HepG2 (cell line): ENCODE data around the gene ANXA6. TPM values are rescaled to one million over a fixed set of nuclear protein-coding genes. Genes with fewer than 3 reads are reported as not detected.

ENCODE experiments used
- ATAC-seq: fragments of 200-7000 bp; cut with Tn5 transposase; 3 replicates; pipeline ENCODE4 v1.9.1; 2020; ENCODE audit warnings: mild to moderate bottlenecking, moderate library complexity
- BruUV-seq: library from RNA; stranded (reverse); fragments of 400-500 nt; replicated peaks from 2 replicates; lab custom pipeline; 2021; lab: Mats Ljungman, UMichigan
- CTCF ChIA-PET: fragments of 300-600 bp; formaldehyde crosslinking; extraction: SDS; loops from one replicate; lab custom pipeline; 2021; ENCODE audit warnings: low total read pairs, inconsistent platforms, low intra/inter-chr PET ratio; lab: Yijun Ruan, JAX
- POLR2A ChIA-PET: fragments of 350-600 bp; sonication (Branson Sonifier 250); formaldehyde crosslinking; loops from one replicate; lab custom pipeline; 2020; ENCODE audit warnings: antibody characterized with exemption, inconsistent platforms; lab: Yijun Ruan, JAX
- DNase-seq: peaks from one replicate; pipeline ENCODE4 v3.0.0-alpha.2; 2015; ENCODE audit warnings: low spot score
- FAIRE-seq: peaks from 3 replicates; lab custom pipeline; 2011; peaks lifted over from hg19 to GRCh38; lab: Jason Lieb, UNC
- H2AFZ ChIP-seq: one replicate; pipeline ENCODE4 v1.6.1; 2011; ENCODE audit warnings: low read length, inconsistent platforms
- H3K27ac ChIP-seq: fragments of 300-600 bp; 3 replicates; pipeline ENCODE4 v1.8.0; 2011; ENCODE audit warnings: mixed run types, mild to moderate bottlenecking, mixed read lengths, low read length, inconsistent platforms; ENCODE audit not compliant: insufficient read depth; ENCODE audit errors: extremely low read length
- H3K27me3 ChIP-seq, 2 experiments: fragments of 200-600 bp in 1 of 2; 2 replicates in 1 of 2; 3 replicates in 1 of 2; pipeline versions ENCODE4 v1.6.0 to v1.8.0; 2011; ENCODE audit warnings: low read length in 2 of 2, mild to moderate bottlenecking in 2 of 2, moderate library complexity in 2 of 2, inconsistent platforms in 1 of 2; ENCODE audit not compliant: insufficient read depth in 2 of 2, control insufficient read depth in 1 of 2
- H3K36me3 ChIP-seq, 2 experiments: fragments of 200-600 bp in 1 of 2; replicated peaks in 1 of 2; 2 replicates in 1 of 2; 3 replicates in 1 of 2; pipeline versions ENCODE4 v1.5.1 to v1.8.0; 2011; ENCODE audit warnings: low read length in 2 of 2, inconsistent platforms in 1 of 2; ENCODE audit not compliant: insufficient read depth in 2 of 2, control insufficient read depth in 1 of 2
- H3K4me1 ChIP-seq: 2 replicates; pipeline ENCODE4 v1.5.1; 2012; ENCODE audit warnings: low read length, inconsistent platforms; ENCODE audit not compliant: insufficient read depth
- H3K4me2 ChIP-seq: 2 replicates; pipeline ENCODE4 v1.6.0; 2011; ENCODE audit warnings: low read depth, low read length, inconsistent platforms
- H3K4me3 ChIP-seq, 3 experiments: fragments of 200-600 bp in 1 of 3; sonication (generic), shearing (Covaris generic) in 1 of 3; replicated peaks in 1 of 3; 2 replicates each; pipeline ENCODE4 v1.5.1; 2011 to 2016; ENCODE audit warnings: low read length in 3 of 3, inconsistent platforms in 2 of 3, low read depth in 2 of 3, mild to moderate bottlenecking in 2 of 3, control low read depth in 1 of 3, mixed read lengths in 1 of 3; ENCODE audit not compliant: insufficient read depth in 1 of 3
- H3K79me2 ChIP-seq: one replicate; pipeline ENCODE4 v1.6.1; 2011; ENCODE audit warnings: low read length, inconsistent platforms; ENCODE audit not compliant: insufficient read depth
- H3K9ac ChIP-seq: 2 replicates; pipeline ENCODE4 v1.6.0; 2011; ENCODE audit warnings: mild to moderate bottlenecking, low read depth, low read length, inconsistent platforms; ENCODE audit not compliant: insufficient read depth
- H3K9me3 ChIP-seq: 2 replicates; pipeline ENCODE4 v1.5.1; 2012; ENCODE audit warnings: mild to moderate bottlenecking, low read length
- H4K20me1 ChIP-seq: 2 replicates; pipeline ENCODE4 v1.6.0; 2011; ENCODE audit warnings: inconsistent platforms, mild to moderate bottlenecking, low read length, moderate library complexity; ENCODE audit not compliant: insufficient read depth
- SUZ12 ChIP-seq: fragments of 150-350 bp; IDR thresholded peaks from 2 replicates; pipeline ENCODE4 v1.6.1; 2014; ENCODE audit warnings: low read depth, low read length
- WGBS: methylation state at CpG from one replicate; pipeline ENCODE4 v1.1.6; 2017; ENCODE audit warnings: low lambda C conversion rate; 5-methylcytosine and 5-hydroxymethylcytosine counted together
- in situ Hi-C: cut with HindIII; loops from 2 replicates; pipeline ENCODE4 v1.10.0; 2017; ENCODE audit warnings: low pct_unique_long_range_greater_than_20kb; ENCODE audit not compliant: extremely low pct_ligation_motif_present
- intact Hi-C: fragments of 100-400 bp; cut with micrococcal nuclease; formaldehyde crosslinking; loops from one replicate; pipeline ENCODE4 v1.10.0; 2022; ENCODE audit not compliant: unreplicated experiment
- polyA plus RNA-seq, 8 experiments: library from polyadenylated mRNA; depleted of rRNA in 3 of 8; stranded (reverse) in 7 of 8; unstranded in 1 of 8; fragments of >200 nt; fragmentation: Illumina TruSeq in 4 of 8; extraction: Trizol in 4 of 8; gene quantifications; 2 replicates each; pipeline versions ENCODE4 v1.2.1 to v1.2.3, GENCODE V29; 2011 to 2016; ENCODE audit warnings: low read depth in 4 of 8, missing spikeins in 1 of 8, mixed read lengths in 1 of 8; ENCODE audit not compliant: insufficient read depth in 1 of 8
- total RNA-seq, 5 experiments: library from RNA; depleted of rRNA; stranded (reverse); fragments of >200 nt; fragmentation: Illumina TruSeq; extraction: Trizol; gene quantifications; 2 replicates each; pipeline ENCODE4 v1.2.3, GENCODE V29; 2016; ENCODE audit warnings: low read depth in 1 of 5
- TF ChIP-seq, protein P1 (sequence below), 2 experiments: fragments of 450-650 bp in 1 of 2; sonication (generic) in 1 of 2; formaldehyde crosslinking in 1 of 2; IDR thresholded peaks; 2 replicates each; pipeline versions ENCODE4 v1.6.1 to v1.8.0; 2016 to 2022; ENCODE audit warnings: antibody characterized with exemption in 1 of 2, mild to moderate bottlenecking in 1 of 2, missing genetic modification reagents in 1 of 2

ANXA6 gene
- total and polyA plus RNA-seq, 2 of the 13 experiments (the other 11 are each of a cell fraction or from before 2014, with no cell fraction given) = 103 to 125 TPM

DNA sequence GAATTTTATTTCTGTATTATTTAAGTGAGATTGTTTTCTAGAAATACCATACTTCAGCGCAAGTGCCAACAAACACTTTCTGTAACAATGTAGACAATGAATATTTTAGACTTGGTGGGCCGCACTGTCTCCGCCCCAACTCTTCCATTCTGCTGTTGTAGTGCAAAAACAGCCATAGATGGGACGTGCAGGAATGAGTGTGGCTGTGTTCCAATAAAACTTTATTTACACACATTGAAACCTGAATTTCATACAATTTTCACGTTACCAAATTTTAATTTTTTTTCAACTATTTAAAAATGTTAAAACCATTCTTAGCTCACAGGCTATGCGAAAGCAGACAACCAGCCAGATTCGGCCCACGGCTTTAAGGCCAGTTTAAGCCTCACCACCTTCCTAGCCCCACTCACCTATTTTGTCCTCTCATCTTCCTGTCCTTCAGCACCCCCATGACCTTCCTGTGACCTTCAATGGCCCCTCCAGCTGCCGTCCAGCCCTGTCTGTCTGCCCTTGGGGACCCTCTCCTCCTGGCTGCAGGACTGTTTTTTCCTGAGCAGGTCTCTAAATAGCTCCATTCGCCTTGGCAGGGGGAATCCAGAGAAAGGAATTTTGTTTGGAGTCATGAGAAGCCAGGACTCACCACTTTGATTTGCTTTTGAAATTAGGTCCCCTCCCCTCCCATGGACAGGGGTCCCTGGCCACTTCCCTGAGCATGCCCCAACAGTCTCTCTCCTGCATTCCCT, 11.2 kb upstream of the ANXA6 start:
- Histone ChIP-seq H4K20me1 (no peaks in the 10 kb centered on the region), H3K27ac (no peak overlapping the region), H3K79me2 (no peaks in the 10 kb centered on the region), H2AFZ (no peak overlapping the region), H3K9me3 (no peaks in the 10 kb centered on the region), H3K4me2 (no peak overlapping the region), H3K36me3 (no peaks in the 10 kb centered on the region), H3K4me1 (peaks cover 18% of the 10 kb centered on the region), H3K9ac (no peak overlapping the region), H3K4me3 (no peak overlapping the region), H3K27me3 (no peaks in the 10 kb centered on the region; a peak in 1 of 5 replicates)
- intact Hi-C loops = no loop called here
- no peak for FAIRE-seq
- BruUV-seq = no TSS peak
- WGBS = 55% methylated on average over 10 of the region's 10 CpGs
- ChIA-PET POLR2A (interaction anchor here (0.7 kb wide), 1 partner anchor 82 kb away, joined by 3 read pairs; no protein-coding TSS in a partner anchor), CTCF (no interaction called here)
- TF ChIP-seq, protein P1, sequence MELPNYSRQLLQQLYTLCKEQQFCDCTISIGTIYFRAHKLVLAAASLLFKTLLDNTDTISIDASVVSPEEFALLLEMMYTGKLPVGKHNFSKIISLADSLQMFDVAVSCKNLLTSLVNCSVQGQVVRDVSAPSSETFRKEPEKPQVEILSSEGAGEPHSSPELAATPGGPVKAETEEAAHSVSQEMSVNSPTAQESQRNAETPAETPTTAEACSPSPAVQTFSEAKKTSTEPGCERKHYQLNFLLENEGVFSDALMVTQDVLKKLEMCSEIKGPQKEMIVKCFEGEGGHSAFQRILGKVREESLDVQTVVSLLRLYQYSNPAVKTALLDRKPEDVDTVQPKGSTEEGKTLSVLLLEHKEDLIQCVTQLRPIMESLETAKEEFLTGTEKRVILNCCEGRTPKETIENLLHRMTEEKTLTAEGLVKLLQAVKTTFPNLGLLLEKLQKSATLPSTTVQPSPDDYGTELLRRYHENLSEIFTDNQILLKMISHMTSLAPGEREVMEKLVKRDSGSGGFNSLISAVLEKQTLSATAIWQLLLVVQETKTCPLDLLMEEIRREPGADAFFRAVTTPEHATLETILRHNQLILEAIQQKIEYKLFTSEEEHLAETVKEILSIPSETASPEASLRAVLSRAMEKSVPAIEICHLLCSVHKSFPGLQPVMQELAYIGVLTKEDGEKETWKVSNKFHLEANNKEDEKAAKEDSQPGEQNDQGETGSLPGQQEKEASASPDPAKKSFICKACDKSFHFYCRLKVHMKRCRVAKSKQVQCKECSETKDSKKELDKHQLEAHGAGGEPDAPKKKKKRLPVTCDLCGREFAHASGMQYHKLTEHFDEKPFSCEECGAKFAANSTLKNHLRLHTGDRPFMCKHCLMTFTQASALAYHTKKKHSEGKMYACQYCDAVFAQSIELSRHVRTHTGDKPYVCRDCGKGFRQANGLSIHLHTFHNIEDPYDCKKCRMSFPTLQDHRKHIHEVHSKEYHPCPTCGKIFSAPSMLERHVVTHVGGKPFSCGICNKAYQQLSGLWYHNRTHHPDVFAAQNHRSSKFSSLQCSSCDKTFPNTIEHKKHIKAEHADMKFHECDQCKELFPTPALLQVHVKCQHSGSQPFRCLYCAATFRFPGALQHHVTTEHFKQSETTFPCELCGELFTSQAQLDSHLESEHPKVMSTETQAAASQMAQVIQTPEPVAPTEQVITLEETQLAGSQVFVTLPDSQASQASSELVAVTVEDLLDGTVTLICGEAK (IDR thresholded peaks at IDR 0.05) = no peak
- TF ChIP-seq, protein P1 (CRISPR knock-in tag; IDR thresholded peaks at IDR 0.05) = peak; percentile 83
- no peak for TF ChIP-seq SUZ12
- in situ Hi-C loops = no loop called here
- ATAC-seq = no peak
- no peak for DNase-seq
